ENCODE data around the gene CLMN. TPM values are rescaled to one million over a fixed set of nuclear protein-coding genes. Genes with fewer than 3 reads are reported as not detected.

The CLMN gene
- total and polyA plus RNA-seq, 2 of the 13 experiments (the other 11 are each of a cell fraction or from before 2014, with no cell fraction given) = 15.1 to 16.7 TPM

- TF ChIP-seq ZNF251 (CRISPR knock-in tag; IDR thresholded peaks at IDR 0.05) (no peak), RFX5 (IDR thresholded peaks at IDR 0.05; ENCODE audit: low read depth, low read length) (no peak), ZNF510 (CRISPR knock-in tag; IDR thresholded peaks at IDR 0.05; ENCODE audit: low read depth) (no peak), KDM2A (CRISPR knock-in tag; IDR thresholded peaks at IDR 0.05; ENCODE audit: borderline replicate concordance, low read depth) (no peak), THYN1 (CRISPR knock-in tag; IDR thresholded peaks at IDR 0.05; ENCODE audit: borderline replicate concordance, low read depth) (no peak), ZNF460 (CRISPR knock-in tag; IDR thresholded peaks at IDR 0.05; ENCODE audit: borderline replicate concordance) (no peak), RBM39 (IDR thresholded peaks at IDR 0.05; ENCODE audit: low read depth, low read length, poor library complexity, severe bottlenecking) (no peak), ZBTB1 (CRISPR knock-in tag; IDR thresholded peaks at IDR 0.05; ENCODE audit: borderline replicate concordance) (no peak), ZNF318 (CRISPR knock-in tag; IDR thresholded peaks at IDR 0.05) (no peak), ZNF773 (CRISPR knock-in tag; IDR thresholded peaks at IDR 0.05; ENCODE audit: borderline replicate concordance) (no peak), MAX (IDR thresholded peaks at IDR 0.05) (peak; percentile 56; the same call in 1 of the 2 replicates)
- TF ChIP-seq, protein P1, sequence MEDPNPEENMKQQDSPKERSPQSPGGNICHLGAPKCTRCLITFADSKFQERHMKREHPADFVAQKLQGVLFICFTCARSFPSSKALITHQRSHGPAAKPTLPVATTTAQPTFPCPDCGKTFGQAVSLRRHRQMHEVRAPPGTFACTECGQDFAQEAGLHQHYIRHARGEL (CRISPR knock-in tag; IDR thresholded peaks at IDR 0.05) = no peak
- TF ChIP-seq, protein P2, sequence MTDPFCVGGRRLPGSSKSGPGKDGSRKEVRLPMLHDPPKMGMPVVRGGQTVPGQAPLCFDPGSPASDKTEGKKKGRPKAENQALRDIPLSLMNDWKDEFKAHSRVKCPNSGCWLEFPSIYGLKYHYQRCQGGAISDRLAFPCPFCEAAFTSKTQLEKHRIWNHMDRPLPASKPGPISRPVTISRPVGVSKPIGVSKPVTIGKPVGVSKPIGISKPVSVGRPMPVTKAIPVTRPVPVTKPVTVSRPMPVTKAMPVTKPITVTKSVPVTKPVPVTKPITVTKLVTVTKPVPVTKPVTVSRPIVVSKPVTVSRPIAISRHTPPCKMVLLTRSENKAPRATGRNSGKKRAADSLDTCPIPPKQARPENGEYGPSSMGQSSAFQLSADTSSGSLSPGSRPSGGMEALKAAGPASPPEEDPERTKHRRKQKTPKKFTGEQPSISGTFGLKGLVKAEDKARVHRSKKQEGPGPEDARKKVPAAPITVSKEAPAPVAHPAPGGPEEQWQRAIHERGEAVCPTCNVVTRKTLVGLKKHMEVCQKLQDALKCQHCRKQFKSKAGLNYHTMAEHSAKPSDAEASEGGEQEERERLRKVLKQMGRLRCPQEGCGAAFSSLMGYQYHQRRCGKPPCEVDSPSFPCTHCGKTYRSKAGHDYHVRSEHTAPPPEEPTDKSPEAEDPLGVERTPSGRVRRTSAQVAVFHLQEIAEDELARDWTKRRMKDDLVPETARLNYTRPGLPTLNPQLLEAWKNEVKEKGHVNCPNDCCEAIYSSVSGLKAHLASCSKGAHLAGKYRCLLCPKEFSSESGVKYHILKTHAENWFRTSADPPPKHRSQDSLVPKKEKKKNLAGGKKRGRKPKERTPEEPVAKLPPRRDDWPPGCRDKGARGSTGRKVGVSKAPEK (CRISPR knock-in tag; IDR thresholded peaks at IDR 0.05; ENCODE audit: borderline replicate concordance) = no peak
- TF ChIP-seq, protein P3, sequence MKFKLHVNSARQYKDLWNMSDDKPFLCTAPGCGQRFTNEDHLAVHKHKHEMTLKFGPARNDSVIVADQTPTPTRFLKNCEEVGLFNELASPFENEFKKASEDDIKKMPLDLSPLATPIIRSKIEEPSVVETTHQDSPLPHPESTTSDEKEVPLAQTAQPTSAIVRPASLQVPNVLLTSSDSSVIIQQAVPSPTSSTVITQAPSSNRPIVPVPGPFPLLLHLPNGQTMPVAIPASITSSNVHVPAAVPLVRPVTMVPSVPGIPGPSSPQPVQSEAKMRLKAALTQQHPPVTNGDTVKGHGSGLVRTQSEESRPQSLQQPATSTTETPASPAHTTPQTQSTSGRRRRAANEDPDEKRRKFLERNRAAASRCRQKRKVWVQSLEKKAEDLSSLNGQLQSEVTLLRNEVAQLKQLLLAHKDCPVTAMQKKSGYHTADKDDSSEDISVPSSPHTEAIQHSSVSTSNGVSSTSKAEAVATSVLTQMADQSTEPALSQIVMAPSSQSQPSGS (CRISPR knock-in tag; IDR thresholded peaks at IDR 0.05) = no peak
- TF ChIP-seq, protein P4, sequence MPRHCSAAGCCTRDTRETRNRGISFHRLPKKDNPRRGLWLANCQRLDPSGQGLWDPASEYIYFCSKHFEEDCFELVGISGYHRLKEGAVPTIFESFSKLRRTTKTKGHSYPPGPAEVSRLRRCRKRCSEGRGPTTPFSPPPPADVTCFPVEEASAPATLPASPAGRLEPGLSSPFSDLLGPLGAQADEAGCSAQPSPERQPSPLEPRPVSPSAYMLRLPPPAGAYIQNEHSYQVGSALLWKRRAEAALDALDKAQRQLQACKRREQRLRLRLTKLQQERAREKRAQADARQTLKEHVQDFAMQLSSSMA (CRISPR knock-in tag; IDR thresholded peaks at IDR 0.05) = no peak
Measured at GRCh38 chr14:95307402-95308041, 12.2 kb downstream of the CLMN start (continued).

Measured in HepG2 (cell line).